BJ (cell line): ENCODE measurements around the gene UBR7. TPM values are rescaled to one million over a fixed set of nuclear protein-coding genes. Genes with fewer than 3 reads are reported as not detected.

Experiments used
- CTCF ChIA-PET: fragments of 350-600 bp; formaldehyde crosslinking; extraction: SDS; loops from one replicate; lab custom pipeline; 2021; ENCODE audit warnings: antibody characterized with exemption, inconsistent platforms; lab: Yijun Ruan, JAX
- POLR2A ChIA-PET: fragments of 300-600 bp; sonication (Branson Sonifier 250); formaldehyde crosslinking; extraction: SDS; loops from one replicate; lab custom pipeline; 2021; ENCODE audit warnings: antibody characterized with exemption; lab: Charles Lee
- DNase-seq: peaks from one replicate; pipeline ENCODE4 v3.0.0-alpha.2; 2011; ENCODE audit warnings: low read depth
- H3K27me3 ChIP-seq: 2 replicates; pipeline ENCODE4 v1.6.0; 2011; ENCODE audit warnings: low read length; ENCODE audit not compliant: control insufficient read depth, insufficient read depth
- H3K36me3 ChIP-seq: 2 replicates; pipeline ENCODE4 v1.5.1; 2011; ENCODE audit warnings: low read length; ENCODE audit not compliant: control insufficient read depth, insufficient read depth
- H3K4me3 ChIP-seq: 2 replicates; pipeline ENCODE4 v1.5.1; 2011; ENCODE audit warnings: low read depth, mild to moderate bottlenecking, control low read depth, low read length
- polyA plus RNA-seq: library from polyadenylated mRNA; depleted of rRNA; stranded (reverse); fragments of >200 nt; gene quantifications from 2 replicates; pipeline ENCODE4 v1.2.3, GENCODE V29; 2011
- TF ChIP-seq, protein P1 (sequence below): IDR thresholded peaks from 2 replicates; pipeline ENCODE4 v1.5.1; 2011; ENCODE audit warnings: low read depth, mild to moderate bottlenecking, control low read depth, inconsistent platforms, low read length, moderate library complexity; ENCODE audit not compliant: insufficient read depth

Gene UBR7
- polyA plus RNA-seq, 1 experiment = 30.3 TPM

DNA sequence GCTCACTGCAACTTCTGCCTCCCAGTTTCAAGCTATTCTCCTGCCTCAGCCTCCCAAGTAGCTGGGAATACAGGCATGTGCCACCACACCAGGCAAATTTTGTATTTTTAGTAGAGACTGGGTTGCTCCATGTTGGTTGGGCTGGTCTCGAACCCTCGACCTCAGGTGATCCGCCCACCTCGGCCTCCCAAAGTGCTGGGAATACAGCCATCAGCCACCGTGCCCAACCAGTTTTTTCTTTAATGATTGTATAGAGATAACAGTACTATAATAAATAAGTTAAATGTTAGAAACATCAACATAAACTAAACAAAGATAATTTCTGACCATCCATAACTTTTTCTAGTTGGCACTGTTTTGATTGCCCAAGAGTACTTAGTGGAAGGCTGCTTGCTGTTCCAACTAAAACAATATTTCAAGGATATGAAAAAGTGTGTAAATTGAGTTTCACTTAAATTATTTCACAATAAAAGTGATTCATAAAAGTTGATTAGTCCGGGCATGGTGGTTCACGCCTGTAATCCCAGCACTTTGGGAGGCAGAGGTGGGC is 5.8 kb upstream of the UBR7 start:
- TF ChIP-seq, protein P1, sequence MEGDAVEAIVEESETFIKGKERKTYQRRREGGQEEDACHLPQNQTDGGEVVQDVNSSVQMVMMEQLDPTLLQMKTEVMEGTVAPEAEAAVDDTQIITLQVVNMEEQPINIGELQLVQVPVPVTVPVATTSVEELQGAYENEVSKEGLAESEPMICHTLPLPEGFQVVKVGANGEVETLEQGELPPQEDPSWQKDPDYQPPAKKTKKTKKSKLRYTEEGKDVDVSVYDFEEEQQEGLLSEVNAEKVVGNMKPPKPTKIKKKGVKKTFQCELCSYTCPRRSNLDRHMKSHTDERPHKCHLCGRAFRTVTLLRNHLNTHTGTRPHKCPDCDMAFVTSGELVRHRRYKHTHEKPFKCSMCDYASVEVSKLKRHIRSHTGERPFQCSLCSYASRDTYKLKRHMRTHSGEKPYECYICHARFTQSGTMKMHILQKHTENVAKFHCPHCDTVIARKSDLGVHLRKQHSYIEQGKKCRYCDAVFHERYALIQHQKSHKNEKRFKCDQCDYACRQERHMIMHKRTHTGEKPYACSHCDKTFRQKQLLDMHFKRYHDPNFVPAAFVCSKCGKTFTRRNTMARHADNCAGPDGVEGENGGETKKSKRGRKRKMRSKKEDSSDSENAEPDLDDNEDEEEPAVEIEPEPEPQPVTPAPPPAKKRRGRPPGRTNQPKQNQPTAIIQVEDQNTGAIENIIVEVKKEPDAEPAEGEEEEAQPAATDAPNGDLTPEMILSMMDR = no peak
- H3K36me3 ChIP-seq = no peaks in the 10 kb centered on the region
- ChIA-PET CTCF (no interaction called here), POLR2A (no interaction called here)
- H3K4me3 ChIP-seq = no peak overlapping the region
- H3K27me3 ChIP-seq = no peaks in the 10 kb centered on the region
- no peak for DNase-seq

DNA sequence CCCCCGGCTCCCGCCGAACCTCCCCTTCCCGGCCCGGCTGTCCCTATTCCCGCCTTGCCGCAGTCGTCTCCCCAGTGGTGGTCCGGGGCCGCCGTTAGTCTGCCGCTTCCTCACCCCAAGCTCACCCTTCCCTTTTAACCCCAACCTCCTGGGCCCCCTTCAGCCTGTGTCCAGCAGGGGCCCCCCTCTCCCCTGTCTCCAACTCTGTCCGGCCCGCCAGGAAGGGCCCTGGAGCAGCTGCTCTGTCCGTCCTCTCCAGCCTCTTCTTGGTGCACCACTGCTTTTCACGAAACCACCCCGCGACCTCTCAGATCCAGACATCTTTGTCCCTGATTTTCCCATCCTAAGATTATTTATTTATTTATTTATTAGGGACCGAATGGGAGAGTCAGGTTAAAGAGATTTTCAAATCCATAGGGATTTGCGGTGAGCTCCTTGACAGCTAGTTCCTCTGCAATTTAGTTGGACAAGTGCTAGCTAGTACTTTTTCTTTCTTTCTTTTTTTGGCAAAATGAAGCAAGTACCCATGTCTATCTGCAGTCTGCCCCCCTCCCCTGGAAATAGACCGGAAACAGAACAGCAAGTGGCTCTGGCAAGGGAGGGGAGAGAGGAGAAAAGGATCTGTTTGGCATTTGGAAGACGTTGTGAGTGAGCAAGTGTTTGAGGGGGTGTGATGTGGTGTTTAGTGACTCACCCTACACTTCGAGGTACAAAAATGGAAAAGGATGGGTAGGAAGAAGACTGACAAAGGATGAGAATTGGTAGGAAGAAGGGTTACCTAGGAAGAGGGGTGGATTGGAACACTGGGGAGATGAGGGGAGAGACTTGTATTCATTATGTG is 632 bp downstream of the UBR7 start:
- Histone ChIP-seq H3K27me3 (no peaks in the 10 kb centered on the region), H3K4me3 (peak overlapping the region; percentile 96), H3K36me3 (no peaks in the 10 kb centered on the region; the same call in 1 of the 2 replicates)
- DNase-seq = no peak
- ChIA-PET POLR2A (no interaction called here), CTCF (interaction anchor here (0.6 to 1.9 kb wide), 23 partner anchors 10 to 1084 kb away, joined by 3 to 10 read pairs (median 3); no protein-coding TSS in a partner anchor)
- TF ChIP-seq, protein P1 = peak; percentile 64

DNA sequence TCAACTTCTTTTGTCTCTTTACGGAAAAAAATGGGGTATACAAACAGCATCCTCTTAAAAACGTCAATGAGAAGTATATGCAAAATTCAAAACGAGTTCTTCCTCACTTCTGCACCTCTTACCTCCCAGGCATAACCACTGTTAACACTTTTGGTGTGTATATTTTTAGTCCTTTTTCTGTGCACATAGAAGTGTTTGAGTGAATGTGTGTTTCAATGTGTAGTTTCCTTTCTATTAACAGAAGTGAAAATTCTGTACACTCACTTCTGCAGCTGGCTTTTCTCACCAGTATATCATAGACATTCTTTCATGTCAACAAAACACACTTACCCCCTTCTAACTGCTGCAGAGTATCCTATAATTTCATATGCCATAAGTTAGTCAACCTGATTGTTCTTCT is 5.4 kb downstream of the UBR7 start:
- H3K36me3 ChIP-seq = peaks cover 1% of the 10 kb centered on the region
- POLR2A ChIA-PET = no interaction called here
- CTCF ChIA-PET = no interaction called here
- DNase-seq = no peak
- H3K4me3 ChIP-seq = no peak overlapping the region
- TF ChIP-seq, protein P1 = no peak
- H3K27me3 ChIP-seq = no peaks in the 10 kb centered on the region

DNA sequence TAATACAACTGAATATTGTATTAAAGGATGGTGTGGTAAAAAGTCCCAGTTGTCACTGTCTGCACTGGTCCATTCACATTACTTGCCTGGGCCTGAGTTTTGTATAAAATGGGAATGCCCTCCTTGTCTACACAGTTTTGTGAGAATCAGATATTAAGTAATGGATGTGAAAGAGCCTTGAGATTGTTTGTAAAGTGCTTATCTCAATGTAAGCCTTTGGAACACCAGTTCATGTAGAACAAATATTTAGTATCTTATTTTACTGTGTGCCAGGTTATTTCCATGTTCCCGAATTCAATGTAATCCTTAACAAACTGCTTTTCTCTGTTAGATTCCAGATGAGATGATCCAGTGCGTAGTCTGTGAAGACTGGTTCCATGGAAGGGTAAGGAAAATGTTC is 7.5 kb downstream of the UBR7 start:
- POLR2A ChIA-PET = no interaction called here
- no peak overlapping the region for H3K4me3 ChIP-seq
- H3K36me3 ChIP-seq = peaks cover 3% of the 10 kb centered on the region
- CTCF ChIA-PET = no interaction called here
- no peak for DNase-seq
- TF ChIP-seq, protein P1 = no peak
- no peaks in the 10 kb centered on the region for H3K27me3 ChIP-seq

DNA sequence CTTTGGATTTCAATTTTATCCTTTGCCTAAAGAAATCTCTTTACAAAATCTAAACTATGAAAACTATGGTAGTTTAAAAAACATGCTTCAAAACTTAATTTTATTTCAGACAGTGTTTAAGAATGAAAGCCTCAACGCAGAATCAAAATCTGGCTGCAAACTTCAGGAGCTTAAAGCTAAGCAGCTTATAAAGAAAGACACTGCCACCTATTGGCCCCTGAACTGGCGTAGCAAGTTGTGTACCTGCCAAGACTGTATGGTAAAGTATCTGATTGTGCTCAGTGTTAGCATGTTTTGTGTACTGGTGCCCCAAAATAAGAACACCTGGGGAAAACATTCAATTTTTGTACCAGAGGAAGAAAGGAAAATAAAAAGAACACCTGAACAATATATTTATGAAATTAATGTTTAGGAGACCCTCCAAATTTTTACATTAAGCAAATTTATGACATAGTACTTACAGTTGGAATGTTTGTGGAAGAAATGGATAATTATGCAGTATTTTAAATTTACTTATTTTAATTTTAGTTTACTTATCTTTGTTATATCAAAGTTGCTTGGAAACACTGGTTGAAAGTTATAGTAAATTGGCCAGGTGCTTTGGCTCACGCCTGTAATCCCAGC is 12.2 kb downstream of the UBR7 start:
- peaks cover 5% of the 10 kb centered on the region for H3K36me3 ChIP-seq
- DNase-seq = peak; percentile 6
- no peak overlapping the region for H3K4me3 ChIP-seq
- POLR2A ChIA-PET = no interaction called here
- CTCF ChIA-PET = interaction anchor here (0.7 to 1.0 kb wide), 3 partner anchors 10 to 40 kb away, joined by 3 to 6 read pairs (median 5); no protein-coding TSS in a partner anchor
- H3K27me3 ChIP-seq = no peaks in the 10 kb centered on the region
- TF ChIP-seq, protein P1 = peak; percentile 66
